Thyroid gland (tissue), 4 donors: Measurements from ENCODE around the gene PPP2R2D. TPM values are rescaled to one million over a fixed set of nuclear protein-coding genes. Genes with fewer than 3 reads are reported as not detected.
A peak's percentile ranks its signal among the peaks of the same experiment; 100 is the strongest.

Experiments
- DNase-seq, 2 donors: peaks; one replicate each; pipeline ENCODE4 v3.0.0-alpha.2; 2019
- H3K27ac ChIP-seq, 3 donors: fragments of 200-600 bp; sonication (generic); 1 replicate in 2 of 3; 2 replicates in 1 of 3; pipeline ENCODE4 v1.5.1; 2016 to 2019; ENCODE audit warnings: mild to moderate bottlenecking in 1 of 3, moderate library complexity in 1 of 3
- H3K27me3 ChIP-seq: fragments of 200-600 bp; sonication (generic); one replicate; pipeline ENCODE4 v1.5.1; 2019
- H3K36me3 ChIP-seq, 2 donors: fragments of 200-600 bp; sonication (generic); one replicate each; pipeline ENCODE4 v1.5.1; 2016 to 2019
- H3K4me1 ChIP-seq, 2 donors: fragments of 200-600 bp; sonication (generic); one replicate each; pipeline ENCODE4 v1.5.1; 2017 to 2019
- H3K4me3 ChIP-seq, 3 donors: fragments of 200-600 bp; sonication (generic); replicated peaks in 1 of 3; 1 replicate in 2 of 3; 2 replicates in 1 of 3; pipeline ENCODE4 v1.5.1; 2016; ENCODE audit warnings: mild to moderate bottlenecking in 1 of 3
- H3K9me3 ChIP-seq: fragments of 200-600 bp; sonication (generic); one replicate; pipeline ENCODE4 v1.5.1; 2017
- POLR2A ChIP-seq, 2 donors: fragments of 450-650 bp; IDR thresholded peaks; one replicate each; pipeline ENCODE4 v1.6.1; 2017; ENCODE audit warnings: antibody characterized with exemption in 2 of 2, mild to moderate bottlenecking in 2 of 2, moderate library complexity in 1 of 2
- WGBS, 2 donors: methylation state at CpG; one replicate each; pipeline ENCODE4 v1.1.5; 2017; 5-methylcytosine and 5-hydroxymethylcytosine counted together
- intact Hi-C: fragments of 100-400 bp; cut with DNase I; formaldehyde crosslinking; loops from one replicate; pipeline ENCODE4 v1.15.1; 2023
- total RNA-seq, 4 donors: library from RNA; depleted of rRNA; stranded (reverse); fragments of >200 nt; gene quantifications; one replicate each; pipeline ENCODE4 v1.2.3, GENCODE V29; 2016
- TF ChIP-seq, protein P1 (sequence below), 6 experiments: fragments of 200-600 bp in 3 of 6; fragments of 450-650 bp in 3 of 6; sonication (generic) in 3 of 6; IDR thresholded peaks; one replicate each; pipeline ENCODE4 v1.5.1; 2016 to 2019; ENCODE audit warnings: antibody characterized with exemption in 6 of 6, mild to moderate bottlenecking in 2 of 6, inconsistent platforms in 1 of 6, moderate library complexity in 1 of 6

The PPP2R2D gene
- total RNA-seq, 4 donors from 2014 or later: 32.3 to 38.7 (median 33.9) TPM

- H3K4me1 ChIP-seq: peaks cover 0 to 7% of the 10 kb centered on the region in 2 donors
- no peak for TF ChIP-seq POLR2A (IDR thresholded peaks at IDR 0.05)
- TF ChIP-seq, protein P1, sequence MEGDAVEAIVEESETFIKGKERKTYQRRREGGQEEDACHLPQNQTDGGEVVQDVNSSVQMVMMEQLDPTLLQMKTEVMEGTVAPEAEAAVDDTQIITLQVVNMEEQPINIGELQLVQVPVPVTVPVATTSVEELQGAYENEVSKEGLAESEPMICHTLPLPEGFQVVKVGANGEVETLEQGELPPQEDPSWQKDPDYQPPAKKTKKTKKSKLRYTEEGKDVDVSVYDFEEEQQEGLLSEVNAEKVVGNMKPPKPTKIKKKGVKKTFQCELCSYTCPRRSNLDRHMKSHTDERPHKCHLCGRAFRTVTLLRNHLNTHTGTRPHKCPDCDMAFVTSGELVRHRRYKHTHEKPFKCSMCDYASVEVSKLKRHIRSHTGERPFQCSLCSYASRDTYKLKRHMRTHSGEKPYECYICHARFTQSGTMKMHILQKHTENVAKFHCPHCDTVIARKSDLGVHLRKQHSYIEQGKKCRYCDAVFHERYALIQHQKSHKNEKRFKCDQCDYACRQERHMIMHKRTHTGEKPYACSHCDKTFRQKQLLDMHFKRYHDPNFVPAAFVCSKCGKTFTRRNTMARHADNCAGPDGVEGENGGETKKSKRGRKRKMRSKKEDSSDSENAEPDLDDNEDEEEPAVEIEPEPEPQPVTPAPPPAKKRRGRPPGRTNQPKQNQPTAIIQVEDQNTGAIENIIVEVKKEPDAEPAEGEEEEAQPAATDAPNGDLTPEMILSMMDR (IDR thresholded peaks at IDR 0.05): no peak
- no peaks in the 10 kb centered on the region for H3K27me3 ChIP-seq
- no peak overlapping the region for H3K4me3 ChIP-seq
- DNase-seq: peak; percentile 9 to 12
- intact Hi-C loops: loop anchor here (10.0 kb wide), 1 partner anchor 418 kb away; no protein-coding TSS in a partner anchor
- WGBS, 2 donors: 47 to 51% methylated on average over 15 to 19 of the region's 19 CpGs
- no peaks in the 10 kb centered on the region for H3K36me3 ChIP-seq
- H3K27ac ChIP-seq: no peak overlapping the region
- H3K9me3 ChIP-seq: no peaks in the 10 kb centered on the region
Observed at GRCh38 chr10:131872827-131873375, 27.9 kb upstream of the PPP2R2D start.

- Histone ChIP-seq H3K4me1 (peaks cover 0 to 7% of the 10 kb centered on the region in 2 donors), H3K27ac (no peak overlapping the region), H3K36me3 (no peaks in the 10 kb centered on the region), H3K9me3 (no peaks in the 10 kb centered on the region), H3K4me3 (no peak overlapping the region), H3K27me3 (no peaks in the 10 kb centered on the region)
- peak; percentile 76 to 81 for DNase-seq
- intact Hi-C loops: loop anchor here (10.0 kb wide), 1 partner anchor 420 kb away; no protein-coding TSS in a partner anchor
- WGBS, 2 donors: 0 to 6% methylated on average over 8 to 14 of the region's 17 CpGs
- TF ChIP-seq, protein P1 (IDR thresholded peaks at IDR 0.05): peak in 5 of 6 experiments; percentile 24 to 69 (median 61)
- no peak for TF ChIP-seq POLR2A (IDR thresholded peaks at IDR 0.05)
Observed at GRCh38 chr10:131874991-131875451, 25.8 kb upstream of the PPP2R2D start.

GRCh38 chr10:131875501-131875900, 25.3 kb upstream of the PPP2R2D start:
- no peaks in the 10 kb centered on the region for H3K27me3 ChIP-seq
- intact Hi-C loops: loop anchor here (10.0 kb wide), 1 partner anchor 421 kb away; no protein-coding TSS in a partner anchor
- no peak overlapping the region for H3K4me3 ChIP-seq
- WGBS, 2 donors: 57 to 58% methylated on average over 9 of the region's 10 CpGs
- DNase-seq: no peak
- no peaks in the 10 kb centered on the region for H3K36me3 ChIP-seq
- H3K4me1 ChIP-seq: peaks cover 0 to 7% of the 10 kb centered on the region in 2 donors
- no peaks in the 10 kb centered on the region for H3K9me3 ChIP-seq
- H3K27ac ChIP-seq: no peak overlapping the region
- TF ChIP-seq, protein P1 (IDR thresholded peaks at IDR 0.05): no peak
- TF ChIP-seq POLR2A (IDR thresholded peaks at IDR 0.05): no peak

DNA sequence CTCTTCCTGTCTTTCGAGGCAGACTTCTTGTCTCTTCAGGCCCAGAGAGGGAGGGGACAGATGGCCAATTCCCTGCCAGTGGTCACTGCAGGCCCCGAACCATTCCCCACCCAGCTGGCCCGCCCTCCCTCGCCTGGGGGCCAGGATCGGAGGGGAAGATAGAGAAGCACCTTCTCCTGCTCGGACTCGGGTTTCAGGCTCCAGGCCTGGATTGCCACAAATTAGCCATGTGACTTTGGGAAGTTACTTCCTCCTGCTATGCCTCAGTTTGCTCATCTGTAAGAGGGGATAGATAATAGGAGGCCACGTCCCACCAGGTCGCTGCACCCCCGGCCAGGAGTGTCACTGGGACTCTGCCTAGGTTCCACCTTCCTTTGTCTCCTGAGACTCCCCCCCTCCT, 24.8 kb upstream of the PPP2R2D start:
- no peak for DNase-seq
- peaks cover 0 to 7% of the 10 kb centered on the region in 2 donors for H3K4me1 ChIP-seq
- no peaks in the 10 kb centered on the region for H3K9me3 ChIP-seq
- no peaks in the 10 kb centered on the region for H3K27me3 ChIP-seq
- H3K27ac ChIP-seq: no peak overlapping the region
- no peaks in the 10 kb centered on the region for H3K36me3 ChIP-seq
- WGBS, 2 donors: 79 to 84% methylated on average over 7 to 10 of the region's 10 CpGs
- intact Hi-C loops: loop anchor here (10.0 kb wide), 1 partner anchor 421 kb away; no protein-coding TSS in a partner anchor
- TF ChIP-seq, protein P1 (IDR thresholded peaks at IDR 0.05): no peak
- TF ChIP-seq POLR2A (IDR thresholded peaks at IDR 0.05): no peak
- H3K4me3 ChIP-seq: no peak overlapping the region

- Histone ChIP-seq H3K4me1 (peaks cover 0 to 7% of the 10 kb centered on the region in 2 donors), H3K9me3 (no peaks in the 10 kb centered on the region), H3K4me3 (no peak overlapping the region), H3K27ac (no peak overlapping the region), H3K27me3 (no peaks in the 10 kb centered on the region), H3K36me3 (no peaks in the 10 kb centered on the region)
- intact Hi-C loops: loop anchor here (10.0 kb wide), 1 partner anchor 422 kb away; no protein-coding TSS in a partner anchor
- 26 to 35% methylated on average over 7 of the region's 7 CpGs for WGBS, 2 donors
- TF ChIP-seq, protein P1 (IDR thresholded peaks at IDR 0.05): no peak
- no peak for TF ChIP-seq POLR2A (IDR thresholded peaks at IDR 0.05)
- no peak for DNase-seq
Observed at GRCh38 chr10:131876508-131876907, 24.3 kb upstream of the PPP2R2D start.
